T-helper 2 cell (primary cell): ENCODE measurements around the gene SELP.
A peak's percentile ranks its signal among the peaks of the same experiment; 100 is the strongest.
"Not testable (repeated sequence)": the region's sequence is repeated elsewhere in the genome, so short reads cannot be mapped to it uniquely, and the experiment has no call there.

ENCODE experiments used
- DNase-seq, 5 experiments: peaks; one replicate each; pipeline versions ENCODE4 v3.0.0 to v3.0.0-alpha.2; 2012 to 2022
- total RNA-seq, 2 donors: gene quantifications; one replicate each; lab custom pipeline; 2026; lab: John Stamatoyannopoulos, UW

Gene SELP
- total RNA-seq: 3.4 to 11.9 reads per million in 2 donors

GRCh38 chr1:169630006-169630405 lies at the start of gene SELP:
Gene SELP (minus strand): TSS chr1:169630124. CDS start chr1:169630074, 50 bp downstream.
- DNase-seq: no peak

- no peak for DNase-seq
These were observed 49.8 kb upstream of the SELP start for GRCh38 chr1:169679692-169680091.

- DNase-seq: no peak
These were observed 46.1 kb upstream of the SELP start for GRCh38 chr1:169676001-169676400.

- no peak for DNase-seq
These were observed 40.9 kb upstream of the SELP start for GRCh38 chr1:169670836-169671235.

- not testable (repeated sequence) for DNase-seq
These were observed 40.3 kb upstream of the SELP start for GRCh38 chr1:169670244-169670643.

GRCh38 chr1:169667699-169668596 lies 38.0 kb upstream of the SELP start:
- DNase-seq: peak in 1 of 5 experiments; percentile 50

GRCh38 chr1:169667227-169667639 lies 37.3 kb upstream of the SELP start:
- DNase-seq: peak in 2 of 5 experiments; percentile 15 to 72

- not testable (repeated sequence) for DNase-seq
These were observed 32.8 kb upstream of the SELP start for GRCh38 chr1:169662680-169663079.

GRCh38 chr1:169661066-169661465 lies 31.1 kb upstream of the SELP start:
- DNase-seq: not testable (repeated sequence)

- peak in 1 of 5 experiments; percentile 54 for DNase-seq
These were observed 28.9 kb upstream of the SELP start for GRCh38 chr1:169658777-169659176.

GRCh38 chr1:169653873-169654272 lies 23.9 kb upstream of the SELP start:
- no peak for DNase-seq

GRCh38 chr1:169651035-169651434 lies 21.1 kb upstream of the SELP start:
- DNase-seq: no peak

- no peak for DNase-seq
These were observed 20.6 kb upstream of the SELP start for GRCh38 chr1:169650551-169650950.

GRCh38 chr1:169648709-169649108 lies 18.8 kb upstream of the SELP start:
- DNase-seq: no peak

GRCh38 chr1:169648187-169648586 lies 18.3 kb upstream of the SELP start:
- no peak for DNase-seq

GRCh38 chr1:169647512-169647911 lies 17.6 kb upstream of the SELP start:
- no peak for DNase-seq

GRCh38 chr1:169644297-169644696 lies 14.4 kb upstream of the SELP start:
- DNase-seq: no peak

- no peak for DNase-seq
These were observed 5.0 kb upstream of the SELP start for GRCh38 chr1:169634877-169635276.

GRCh38 chr1:169634145-169634544 lies 4.2 kb upstream of the SELP start:
- no peak for DNase-seq

GRCh38 chr1:169631249-169631648 lies 1.3 kb upstream of the SELP start:
- DNase-seq: no peak

- DNase-seq: no peak
These were observed 5.0 kb downstream of the SELP start for GRCh38 chr1:169624912-169625311.

- DNase-seq: no peak
These were observed 5.8 kb downstream of the SELP start for GRCh38 chr1:169624122-169624521.

- DNase-seq: peak in 1 of 5 experiments; percentile 47
These were observed 6.6 kb downstream of the SELP start for GRCh38 chr1:169623132-169623926.

- no peak for DNase-seq
These were observed 9.4 kb downstream of the SELP start for GRCh38 chr1:169620565-169620964.
